HepG2 (cell line): ENCODE results near the gene COL18A1. TPM values are rescaled to one million over a fixed set of nuclear protein-coding genes. Genes with fewer than 3 reads are reported as not detected.

ENCODE experiments used
- AHR ChIP-seq: IDR thresholded peaks from 2 replicates; pipeline ENCODE4 v1.6.1; 2018; ENCODE audit warnings: missing genetic modification reagents, missing compliant biosample characterization
- AKNA ChIP-seq: sonication (generic); formaldehyde crosslinking; IDR thresholded peaks from 2 replicates; pipeline ENCODE4 v1.4.0; 2020; ENCODE audit warnings: missing genetic modification reagents, borderline replicate concordance
- EEA1 ChIP-seq: sonication (generic); formaldehyde crosslinking; IDR thresholded peaks from 2 replicates; pipeline ENCODE4 v1.5.1; 2020; ENCODE audit warnings: mild to moderate bottlenecking, missing genetic modification reagents, borderline replicate concordance
- HNF1A ChIP-seq, 2 experiments: sonication (generic) in 1 of 2; formaldehyde crosslinking in 1 of 2; IDR thresholded peaks; 2 replicates each; pipeline versions ENCODE4 v1.4.0 to v1.6.1; 2016 to 2020; ENCODE audit warnings: borderline replicate concordance in 1 of 2, low read depth in 1 of 2, mild to moderate bottlenecking in 1 of 2, missing genetic modification reagents in 1 of 2
- IRX3 ChIP-seq: sonication (generic); formaldehyde crosslinking; IDR thresholded peaks from 2 replicates; pipeline ENCODE4 v1.8.1; 2023; ENCODE audit warnings: mild to moderate bottlenecking, low read depth, missing genetic modification reagents, borderline replicate concordance
- NR1H2 ChIP-seq: sonication (generic); formaldehyde crosslinking; IDR thresholded peaks from 2 replicates; pipeline ENCODE4 v1.8.1; 2022; ENCODE audit warnings: low read depth, missing genetic modification reagents, borderline replicate concordance
- RCOR2 ChIP-seq: IDR thresholded peaks from 2 replicates; pipeline ENCODE4 v1.6.1; 2016; ENCODE audit warnings: missing biosample characterization, missing genetic modification reagents
- SMYD3 ChIP-seq: sonication (generic); formaldehyde crosslinking; IDR thresholded peaks from 2 replicates; pipeline ENCODE4 v1.8.1; 2023; ENCODE audit warnings: mild to moderate bottlenecking, missing genetic modification reagents
- TEAD2 ChIP-seq: sonication (generic); formaldehyde crosslinking; IDR thresholded peaks from 2 replicates; pipeline ENCODE4 v1.9.0; 2021; ENCODE audit warnings: missing genetic modification reagents
- ZNF326 ChIP-seq: sonication (generic); formaldehyde crosslinking; IDR thresholded peaks from 2 replicates; pipeline ENCODE4 v1.4.0; 2020; ENCODE audit warnings: missing genetic modification reagents, borderline replicate concordance
- ZNF460 ChIP-seq: sonication (generic); formaldehyde crosslinking; IDR thresholded peaks from 2 replicates; pipeline ENCODE4 v1.5.1; 2020; ENCODE audit warnings: missing genetic modification reagents, mild to moderate bottlenecking, borderline replicate concordance
- ZNF550 ChIP-seq: sonication (generic); formaldehyde crosslinking; IDR thresholded peaks from 2 replicates; pipeline ENCODE4 v1.4.0; 2020; ENCODE audit warnings: mild to moderate bottlenecking, missing genetic modification reagents, borderline replicate concordance
- ZNF557 ChIP-seq: sonication (generic); formaldehyde crosslinking; IDR thresholded peaks from 2 replicates; pipeline ENCODE4 v1.4.0; 2020; ENCODE audit warnings: missing genetic modification reagents
- ZNF75D ChIP-seq: sonication (generic); formaldehyde crosslinking; IDR thresholded peaks from 2 replicates; pipeline ENCODE4 v1.8.1; 2023; ENCODE audit warnings: missing genetic modification reagents, mild to moderate bottlenecking, borderline replicate concordance
- polyA plus RNA-seq, 8 experiments: library from polyadenylated mRNA; depleted of rRNA in 3 of 8; stranded (reverse) in 7 of 8; unstranded in 1 of 8; fragments of >200 nt; fragmentation: Illumina TruSeq in 4 of 8; extraction: Trizol in 4 of 8; gene quantifications; 2 replicates each; pipeline versions ENCODE4 v1.2.1 to v1.2.3, GENCODE V29; 2011 to 2016; ENCODE audit warnings: low read depth in 4 of 8, missing spikeins in 1 of 8, mixed read lengths in 1 of 8; ENCODE audit not compliant: insufficient read depth in 1 of 8
- total RNA-seq, 5 experiments: library from RNA; depleted of rRNA; stranded (reverse); fragments of >200 nt; fragmentation: Illumina TruSeq; extraction: Trizol; gene quantifications; 2 replicates each; pipeline ENCODE4 v1.2.3, GENCODE V29; 2016; ENCODE audit warnings: low read depth in 1 of 5
- TF ChIP-seq, protein P1 (sequence below): sonication (generic); formaldehyde crosslinking; IDR thresholded peaks from 2 replicates; pipeline ENCODE4 v1.4.0; 2020; ENCODE audit warnings: missing genetic modification reagents; ENCODE audit errors: not compliant biosample characterization
- TF ChIP-seq, protein P2 (sequence below): sonication (generic); formaldehyde crosslinking; IDR thresholded peaks from 2 replicates; pipeline ENCODE4 v1.4.0; 2020; ENCODE audit warnings: low read depth, mild to moderate bottlenecking, missing genetic modification reagents

COL18A1 gene
- total and polyA plus RNA-seq, 2 of the 13 experiments (the other 11 are each of a cell fraction or from before 2014, with no cell fraction given), result 79.0 to 102 TPM

GRCh38 chr21:45469273-45470086, 64.5 kb downstream of the COL18A1 start (continued):
- no peak for TF ChIP-seq AKNA (CRISPR knock-in tag)
- no peak for TF ChIP-seq ZNF326
- no peak for TF ChIP-seq EEA1 (CRISPR knock-in tag)
- peak; percentile 11; the same call in 1 of the 2 replicates for TF ChIP-seq IRX3 (CRISPR knock-in tag)
- TF ChIP-seq ZNF460 (CRISPR knock-in tag), result no peak
- no peak for TF ChIP-seq TEAD2 (CRISPR knock-in tag)
- no peak for TF ChIP-seq NR1H2 (CRISPR knock-in tag)
- TF ChIP-seq AHR, result no peak
- peak; percentile 84; the same call in 1 of the 2 replicates for TF ChIP-seq RCOR2 (CRISPR knock-in tag)
- TF ChIP-seq SMYD3, result peak; percentile 81
- no peak for TF ChIP-seq ZNF550
- peak; percentile 98 for TF ChIP-seq HNF1A (IDR thresholded peaks at IDR 0.05; ENCODE audit: low read depth)
- TF ChIP-seq HNF1A (CRISPR knock-in tag; IDR thresholded peaks at IDR 0.05; ENCODE audit: borderline replicate concordance), result peak; percentile 99
- TF ChIP-seq ZNF557, result no peak
- TF ChIP-seq, protein P1, sequence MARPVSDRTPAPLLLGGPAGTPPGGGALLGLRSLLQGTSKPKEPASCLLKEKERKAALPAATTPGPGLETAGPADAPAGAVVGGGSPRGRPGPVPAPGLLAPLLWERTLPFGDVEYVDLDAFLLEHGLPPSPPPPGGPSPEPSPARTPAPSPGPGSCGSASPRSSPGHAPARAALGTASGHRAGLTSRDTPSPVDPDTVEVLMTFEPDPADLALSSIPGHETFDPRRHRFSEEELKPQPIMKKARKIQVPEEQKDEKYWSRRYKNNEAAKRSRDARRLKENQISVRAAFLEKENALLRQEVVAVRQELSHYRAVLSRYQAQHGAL, result no peak
- TF ChIP-seq, protein P2, sequence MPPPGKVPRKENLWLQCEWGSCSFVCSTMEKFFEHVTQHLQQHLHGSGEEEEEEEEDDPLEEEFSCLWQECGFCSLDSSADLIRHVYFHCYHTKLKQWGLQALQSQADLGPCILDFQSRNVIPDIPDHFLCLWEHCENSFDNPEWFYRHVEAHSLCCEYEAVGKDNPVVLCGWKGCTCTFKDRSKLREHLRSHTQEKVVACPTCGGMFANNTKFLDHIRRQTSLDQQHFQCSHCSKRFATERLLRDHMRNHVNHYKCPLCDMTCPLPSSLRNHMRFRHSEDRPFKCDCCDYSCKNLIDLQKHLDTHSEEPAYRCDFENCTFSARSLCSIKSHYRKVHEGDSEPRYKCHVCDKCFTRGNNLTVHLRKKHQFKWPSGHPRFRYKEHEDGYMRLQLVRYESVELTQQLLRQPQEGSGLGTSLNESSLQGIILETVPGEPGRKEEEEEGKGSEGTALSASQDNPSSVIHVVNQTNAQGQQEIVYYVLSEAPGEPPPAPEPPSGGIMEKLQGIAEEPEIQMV (CRISPR knock-in tag), result peak; percentile 77; the same call in 1 of the 2 replicates
- TF ChIP-seq ZNF75D (CRISPR knock-in tag), result no peak
